Endothelial cell (in vitro differentiated cells): ENCODE data around the gene PIP5KL1. TPM values are rescaled to one million over a fixed set of nuclear protein-coding genes. Genes with fewer than 3 reads are reported as not detected.

Experiments used
- DNase-seq: peaks from one replicate; pipeline ENCODE4 v3.0.0; 2021; ENCODE audit warnings: low spot score
- H3K27ac Mint-ChIP-seq: one replicate; pipeline ENCODE4 v1.8.0; 2021; ENCODE audit warnings: mixed read lengths, inconsistent platforms; ENCODE audit not compliant: unreplicated experiment
- H3K27me3 Mint-ChIP-seq: one replicate; pipeline ENCODE4 v1.8.0; 2021; ENCODE audit warnings: mild to moderate bottlenecking, moderate library complexity, mixed read lengths, inconsistent platforms; ENCODE audit not compliant: unreplicated experiment
- H3K36me3 Mint-ChIP-seq: one replicate; pipeline ENCODE4 v1.8.0; 2021; ENCODE audit warnings: mild to moderate bottlenecking, low read depth, mixed read lengths, inconsistent platforms; ENCODE audit not compliant: unreplicated experiment
- H3K4me1 Mint-ChIP-seq: one replicate; pipeline ENCODE4 v1.8.0; 2021; ENCODE audit warnings: mild to moderate bottlenecking, mixed read lengths, inconsistent platforms; ENCODE audit not compliant: unreplicated experiment
- H3K4me3 Mint-ChIP-seq: one replicate; pipeline ENCODE4 v1.8.0; 2021; ENCODE audit warnings: mild to moderate bottlenecking, mixed read lengths, inconsistent platforms; ENCODE audit not compliant: unreplicated experiment
- H3K9me3 Mint-ChIP-seq: one replicate; pipeline ENCODE4 v1.8.0; 2021; ENCODE audit warnings: mixed read lengths, inconsistent platforms; ENCODE audit not compliant: unreplicated experiment
- total RNA-seq: library from RNA; stranded (reverse); fragmentation: NEBNext Ultra II Directional; extraction: Animal tissue kit (Norgen Biotek cat#: 25700); gene quantifications from one replicate; pipeline ENCODE4 v1.2.1, GENCODE V29; 2021; ENCODE audit not compliant: unreplicated experiment
- TF ChIP-seq, protein P1 (sequence below): fragments of 200-600 bp; sonication (generic); IDR thresholded peaks from one replicate; pipeline ENCODE4 v1.5.0; 2021; ENCODE audit warnings: antibody characterized with exemption; ENCODE audit not compliant: unreplicated experiment

Gene PIP5KL1
- total RNA-seq, 1 donor from 2014 or later: 2.4 TPM

DNA sequence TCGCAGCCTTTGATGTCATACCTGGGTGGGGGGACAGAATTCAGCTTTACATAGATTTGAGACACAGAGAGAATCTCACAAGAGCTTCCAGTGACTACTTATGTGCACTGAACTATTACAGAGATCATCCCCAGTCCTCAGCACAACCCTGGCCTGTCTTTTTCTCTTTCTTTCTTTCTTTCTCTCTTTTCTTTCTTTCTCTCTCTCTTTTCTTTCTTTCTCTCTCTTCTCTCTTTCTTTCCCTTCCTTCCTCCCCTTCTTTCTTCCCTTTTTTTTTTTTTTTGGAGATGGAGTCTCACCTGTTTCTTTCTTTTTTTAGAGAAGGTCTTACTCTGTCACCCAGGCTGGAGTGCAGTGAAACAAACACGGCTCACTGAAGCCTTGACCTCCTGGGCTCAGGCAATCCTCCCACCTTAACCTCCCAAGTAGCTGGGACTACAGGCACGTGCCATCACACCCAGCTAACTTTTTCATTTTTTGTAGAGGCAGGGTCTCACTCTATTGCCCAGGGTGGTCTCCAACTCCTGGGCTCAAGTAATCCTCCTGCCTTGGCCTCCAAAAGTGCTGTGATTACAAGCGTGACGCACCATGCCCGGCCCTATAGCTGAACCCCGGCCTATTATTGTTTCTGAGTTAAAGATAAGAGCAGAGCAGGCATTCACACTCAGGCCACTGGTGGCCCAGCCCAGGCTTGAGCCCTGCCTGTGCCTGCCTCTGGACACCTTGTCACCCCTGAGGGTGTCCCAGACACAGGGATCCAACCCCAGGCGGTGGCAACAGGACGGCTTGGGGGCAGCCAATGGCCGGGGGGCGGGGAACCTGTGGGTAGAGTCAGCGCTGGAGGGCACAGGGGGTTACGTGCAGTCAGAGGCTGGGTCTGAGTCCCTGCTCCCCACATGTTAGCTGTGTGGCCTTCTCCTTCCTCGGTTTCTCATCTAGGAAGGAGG lies 4.3 kb downstream of the PIP5KL1 start:
- Mint-ChIP-seq H3K27me3 (peaks cover 14% of the 10 kb centered on the region), H3K4me1 (peaks cover 7% of the 10 kb centered on the region), H3K4me3 (peak overlapping the region; percentile 26), H3K36me3 (peaks cover 3% of the 10 kb centered on the region), H3K9me3 (no peaks in the 10 kb centered on the region), H3K27ac (no peak overlapping the region)
- TF ChIP-seq, protein P1, sequence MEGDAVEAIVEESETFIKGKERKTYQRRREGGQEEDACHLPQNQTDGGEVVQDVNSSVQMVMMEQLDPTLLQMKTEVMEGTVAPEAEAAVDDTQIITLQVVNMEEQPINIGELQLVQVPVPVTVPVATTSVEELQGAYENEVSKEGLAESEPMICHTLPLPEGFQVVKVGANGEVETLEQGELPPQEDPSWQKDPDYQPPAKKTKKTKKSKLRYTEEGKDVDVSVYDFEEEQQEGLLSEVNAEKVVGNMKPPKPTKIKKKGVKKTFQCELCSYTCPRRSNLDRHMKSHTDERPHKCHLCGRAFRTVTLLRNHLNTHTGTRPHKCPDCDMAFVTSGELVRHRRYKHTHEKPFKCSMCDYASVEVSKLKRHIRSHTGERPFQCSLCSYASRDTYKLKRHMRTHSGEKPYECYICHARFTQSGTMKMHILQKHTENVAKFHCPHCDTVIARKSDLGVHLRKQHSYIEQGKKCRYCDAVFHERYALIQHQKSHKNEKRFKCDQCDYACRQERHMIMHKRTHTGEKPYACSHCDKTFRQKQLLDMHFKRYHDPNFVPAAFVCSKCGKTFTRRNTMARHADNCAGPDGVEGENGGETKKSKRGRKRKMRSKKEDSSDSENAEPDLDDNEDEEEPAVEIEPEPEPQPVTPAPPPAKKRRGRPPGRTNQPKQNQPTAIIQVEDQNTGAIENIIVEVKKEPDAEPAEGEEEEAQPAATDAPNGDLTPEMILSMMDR: no peak
- DNase-seq: no peak

DNA sequence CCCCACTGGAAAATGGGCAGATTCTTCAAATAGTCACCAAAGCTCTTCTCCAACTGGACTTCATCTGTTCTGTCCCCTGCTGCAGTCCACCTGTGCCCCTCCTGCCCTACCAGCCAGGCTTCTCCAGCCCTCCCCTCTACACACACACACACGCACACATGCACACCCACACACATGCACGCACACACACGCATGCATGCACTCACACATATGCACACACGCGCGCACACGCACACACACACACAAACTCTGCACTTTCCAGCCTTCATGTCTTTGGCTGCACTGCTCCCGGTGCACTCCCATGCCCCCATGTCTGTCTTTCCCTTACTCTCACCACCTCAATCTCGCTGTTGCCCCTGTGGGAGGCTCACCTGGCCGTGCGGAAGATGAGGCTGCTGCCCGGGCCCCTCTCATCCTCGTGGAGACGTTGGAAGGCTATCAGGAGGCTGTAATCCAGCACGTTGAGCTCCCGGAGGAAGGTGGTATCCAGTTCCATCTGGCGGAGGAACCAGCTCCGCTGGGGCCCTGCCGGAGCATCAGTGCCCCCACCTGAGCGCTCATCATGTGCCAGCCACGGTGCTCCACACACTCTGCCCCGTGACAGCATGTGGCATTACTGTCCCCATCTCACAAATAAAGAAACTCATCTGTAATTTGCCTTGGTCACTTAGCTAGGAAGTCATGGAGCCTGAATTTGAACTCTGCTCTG lies 5.7 kb downstream of the PIP5KL1 start:
- H3K27me3 Mint-ChIP-seq: peaks cover 14% of the 10 kb centered on the region
- no peak overlapping the region for H3K27ac Mint-ChIP-seq
- no peak overlapping the region for H3K4me3 Mint-ChIP-seq
- peaks cover 7% of the 10 kb centered on the region for H3K4me1 Mint-ChIP-seq
- TF ChIP-seq, protein P1: no peak
- H3K9me3 Mint-ChIP-seq: no peaks in the 10 kb centered on the region
- no peak for DNase-seq
- peaks cover 3% of the 10 kb centered on the region for H3K36me3 Mint-ChIP-seq

DNA sequence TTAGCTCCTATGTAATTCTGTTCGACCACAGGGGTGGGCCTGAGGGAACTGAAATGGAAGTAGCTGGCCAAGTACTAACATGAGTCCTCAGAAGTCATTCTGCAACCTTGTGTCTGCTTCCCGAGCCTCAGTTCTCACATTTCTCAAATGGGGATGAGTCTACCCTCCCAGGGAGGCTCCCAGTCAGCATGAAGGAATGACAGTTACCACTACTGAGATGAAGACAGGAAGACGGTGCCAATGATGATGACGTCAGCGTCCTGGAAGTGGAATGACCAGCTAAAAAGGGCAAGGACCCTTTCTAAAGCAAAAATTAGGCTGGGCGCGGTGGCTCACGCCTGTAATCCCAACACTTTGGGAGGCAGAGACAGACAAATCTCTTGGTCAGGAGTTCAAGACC lies 6.8 kb downstream of the PIP5KL1 start:
- H3K36me3 Mint-ChIP-seq: peaks cover 3% of the 10 kb centered on the region
- no peak for DNase-seq
- H3K27me3 Mint-ChIP-seq: peaks cover 14% of the 10 kb centered on the region

DNA sequence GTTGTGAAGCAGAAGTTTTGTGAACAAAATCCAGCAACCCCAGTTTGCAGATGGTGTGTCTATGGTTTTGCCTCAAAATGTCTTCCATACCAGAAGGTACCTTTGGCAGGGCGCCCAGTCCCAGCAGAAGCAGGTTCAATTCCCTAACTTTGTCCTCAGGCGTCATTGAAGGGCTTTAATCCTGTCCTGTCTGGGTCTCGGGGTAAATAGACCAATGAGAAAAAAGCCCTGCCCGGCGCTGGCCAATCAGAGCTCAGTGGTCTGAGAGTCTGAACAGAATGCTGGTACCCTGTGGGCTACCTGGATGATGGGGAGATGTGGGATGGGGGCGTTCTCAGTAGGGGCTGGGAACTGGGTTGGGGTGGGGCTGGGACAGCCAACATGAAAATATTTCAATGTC lies 7.5 kb downstream of the PIP5KL1 start:
- Mint-ChIP-seq H3K4me1 (peaks cover 22% of the 10 kb centered on the region), H3K27me3 (peaks cover 14% of the 10 kb centered on the region), H3K27ac (no peak overlapping the region), H3K9me3 (no peaks in the 10 kb centered on the region), H3K36me3 (peaks cover 3% of the 10 kb centered on the region), H3K4me3 (no peak overlapping the region)
- DNase-seq: no peak
- TF ChIP-seq, protein P1: no peak

More for the DNA sequence above, 6.8 kb downstream of the PIP5KL1 start:
- Mint-ChIP-seq H3K4me1 (peaks cover 16% of the 10 kb centered on the region), H3K9me3 (no peaks in the 10 kb centered on the region), H3K27ac (no peak overlapping the region), H3K4me3 (no peak overlapping the region)
- TF ChIP-seq, protein P1: no peak
